HEK293T (cell line): ENCODE measurements around the gene MNAT1.

Experiments used
- ARNT ChIP-seq: fragments of 450-650 bp; IDR thresholded peaks from 2 replicates; pipeline ENCODE4 v1.6.1; 2017; ENCODE audit warnings: mild to moderate bottlenecking
- BHLHE40 ChIP-seq: fragments of 450-650 bp; IDR thresholded peaks from 2 replicates; pipeline ENCODE4 v1.6.1; 2016; ENCODE audit warnings: mild to moderate bottlenecking, moderate library complexity, borderline replicate concordance
- ELF4 ChIP-seq: fragments of 450-650 bp; IDR thresholded peaks from 2 replicates; pipeline ENCODE4 v1.6.1; 2017; ENCODE audit warnings: antibody characterized with exemption
- FOXA1 ChIP-seq: fragments of 450-650 bp; IDR thresholded peaks from 2 replicates; pipeline ENCODE4 v1.6.1; 2016; ENCODE audit warnings: mild to moderate bottlenecking
- FOXK2 ChIP-seq: fragments of 450-650 bp; IDR thresholded peaks from 2 replicates; pipeline ENCODE4 v1.6.1; 2016; ENCODE audit warnings: mild to moderate bottlenecking
- FOXM1 ChIP-seq: fragments of 450-650 bp; IDR thresholded peaks from 2 replicates; pipeline ENCODE4 v1.6.1; 2017; ENCODE audit warnings: mild to moderate bottlenecking, borderline replicate concordance
- HDGF ChIP-seq: fragments of 450-650 bp; IDR thresholded peaks from 2 replicates; pipeline ENCODE4 v1.6.1; 2017; ENCODE audit warnings: antibody characterized with exemption, borderline replicate concordance
- L3MBTL2 ChIP-seq: fragments of 450-650 bp; conservative IDR thresholded peaks from 2 replicates; pipeline ENCODE4 v1.6.1; 2016; ENCODE audit warnings: mild to moderate bottlenecking
- LEF1 ChIP-seq: fragments of 450-650 bp; IDR thresholded peaks from 2 replicates; pipeline ENCODE4 v1.6.1; 2017; ENCODE audit warnings: mild to moderate bottlenecking, borderline replicate concordance
- PKNOX1 ChIP-seq: fragments of 450-650 bp; IDR thresholded peaks from 2 replicates; pipeline ENCODE4 v1.6.1; 2016
- SP1 ChIP-seq: fragments of 450-650 bp; IDR thresholded peaks from 2 replicates; pipeline ENCODE4 v1.6.1; 2017
- SUZ12 ChIP-seq: fragments of 450-650 bp; IDR thresholded peaks from 2 replicates; pipeline ENCODE4 v1.6.1; 2016; ENCODE audit warnings: mild to moderate bottlenecking
- TARDBP ChIP-seq: fragments of 450-650 bp; IDR thresholded peaks from 2 replicates; pipeline ENCODE4 v1.6.1; 2016
- ZNF384 ChIP-seq: fragments of 450-650 bp; IDR thresholded peaks from 2 replicates; pipeline ENCODE4 v1.6.1; 2016

GRCh38 chr14:60861545-60862140 is 127.1 kb downstream of the MNAT1 start:
- TF ChIP-seq PKNOX1 (no peak), FOXA1 (no peak), SUZ12 (no peak), BHLHE40 (no peak), SP1 (no peak), ELF4 (no peak), LEF1 (no peak), HDGF (no peak), FOXM1 (no peak), ARNT (no peak), FOXK2 (no peak), TARDBP (no peak), ZNF384 (no peak), L3MBTL2 (no peak)
